ENCODE data around the gene LRRD1. TPM values are rescaled to one million over a fixed set of nuclear protein-coding genes. Genes with fewer than 3 reads are reported as not detected.

The LRRD1 gene
- total and polyA plus RNA-seq, 2 of the 4 experiments (the other 2 are of a cell fraction) = under 0.01 to 0.02 TPM

GRCh38 chr7:92135052-92135889, 43.7 kb downstream of the LRRD1 start:
- Histone ChIP-seq H2BK120ac (ENCODE audit: low read depth, low read length) (peak overlapping the region; percentile 26; the same call in 1 of the 2 replicates), H4K5ac (ENCODE audit: low read depth, low read length) (peak overlapping the region; percentile 72), H3K4ac (ENCODE audit: low read depth, low read length) (peak overlapping the region; percentile 76), H3K18ac (ENCODE audit: low read depth, low read length) (peak overlapping the region; percentile 39), H3K4me2 (ENCODE audit: low read depth, low read length) (peak overlapping the region; percentile 88), H4K8ac (ENCODE audit: low read depth in 2 of 2, low read length in 2 of 2) (peak overlapping the region; percentile 85 to 93), H3K27me3 (ENCODE audit: control insufficient read depth, insufficient read depth, low read length) (no peaks in the 10 kb centered on the region), H4K20me1 (ENCODE audit: insufficient read depth, low read length) (peaks cover 5% of the 10 kb centered on the region; the same call in 1 of the 2 replicates), H3K56ac (ENCODE audit: extremely low read depth, insufficient read depth, low read length) (peak overlapping the region; percentile 65), H3K14ac (replicated peaks; ENCODE audit: low read depth, low read length) (peak overlapping the region; percentile 77), H4K91ac (ENCODE audit: insufficient read depth, low read depth, low read length) (peak overlapping the region; percentile 67), H3K9me1 (ENCODE audit: insufficient read depth, low read length) (no peaks in the 10 kb centered on the region), H3K23ac (ENCODE audit: low read depth, low read length) (peak overlapping the region; percentile 37; the same call in 1 of the 2 replicates), H2AK9ac (replicated peaks; ENCODE audit: low read depth, low read length, poor library complexity) (peak overlapping the region; percentile 73), H3K4me1 (ENCODE audit: control insufficient read depth, insufficient read depth, low read length) (no peaks in the 10 kb centered on the region), H2AFZ (replicated peaks; ENCODE audit: low read length, poor library complexity) (peak overlapping the region; percentile 92), H3K4me3 (ENCODE audit: insufficient read depth, low read depth, low read length) (peak overlapping the region; percentile 80), H2BK5ac (ENCODE audit: low read depth, low read length, poor library complexity, severe bottlenecking) (peak overlapping the region; percentile 35), H3K36me3 (ENCODE audit: control insufficient read depth, insufficient read depth, low read length) (no peaks in the 10 kb centered on the region), H3K27ac (ENCODE audit: insufficient read depth, low read length) (peak overlapping the region; percentile 58), H2BK20ac (ENCODE audit: low read depth, low read length) (no peak overlapping the region), H2BK15ac (ENCODE audit: low read depth, low read length) (0 out of 3 replicates have a peak overlapping the region, but pooled peaks have one; percentile 8), H3K79me1 (ENCODE audit: low read depth in 1 of 2, low read length in 2 of 2) (peaks cover 6 to 30% of the 10 kb centered on the region in 2 experiments), H3K9me3 (ENCODE audit: control insufficient read depth, insufficient read depth, low read length) (no peaks in the 10 kb centered on the region), H2AK5ac (ENCODE audit: low read depth, low read length) (0 out of 2 replicates have a peak overlapping the region, but pooled peaks have one; percentile 10), H3K9ac (ENCODE audit: low read depth, low read length) (peak overlapping the region; percentile 71)
- intact Hi-C loops (cut with micrococcal nuclease) (loop anchor here (10.0 kb wide), 1 partner anchor 250 kb away; the partner anchor contains the start of gene MTERF1), dilution Hi-C loops (cut with HindIII; ENCODE audit: low sequenced_read_pairs, unreplicated experiment) (no loop called here), in situ Hi-C loops (cut with MboI; ENCODE audit: low sequenced_read_pairs) (no loop called here)
- 89% methylated on average over 1 of the region's 21 CpGs; no CpG with 5 or more reads in 1 of the 2 experiments for WGBS, 2 experiments (ENCODE audit: extremely low coverage in 2 of 2, insufficient read length in 1 of 2)
- POLR2A ChIA-PET (ENCODE audit: unreplicated experiment) = no interaction called here
- CTCF ChIA-PET = interaction anchor here (0.6 to 1.2 kb wide), 2 partner anchors 44 to 257 kb away, joined by 3 read pairs; no protein-coding TSS in a partner anchor
- DNase-seq = no peak
- no TSS peak for BruUV-seq (replicated peaks)
- TF ChIP-seq MAZ (IDR thresholded peaks at IDR 0.05; ENCODE audit: borderline replicate concordance, low read depth, low read length) (no peak), CTCF (conservative IDR thresholded peaks at IDR 0.05; ENCODE audit: low read depth, low read length) (no peak), MAFK (IDR thresholded peaks at IDR 0.05; ENCODE audit: low read depth, low read length) (no peak), MXI1 (IDR thresholded peaks at IDR 0.05; ENCODE audit: borderline replicate concordance, low read depth, low read length) (no peak), BHLHE40 (IDR thresholded peaks at IDR 0.05; ENCODE audit: low read depth, low read length) (no peak), RFX5 (IDR thresholded peaks at IDR 0.05; ENCODE audit: low read depth, low read length) (no peak), CEBPB (IDR thresholded peaks at IDR 0.05; ENCODE audit: low read depth, low read length) (no peak), FOS (IDR thresholded peaks at IDR 0.05; ENCODE audit: low read depth, low read length) (no peak), ELK1 (IDR thresholded peaks at IDR 0.05; ENCODE audit: borderline replicate concordance, low read depth, low read length) (no peak)
- no peak for ATAC-seq (ENCODE audit: low read depth)
